GM12891 (cell line): ENCODE results near the gene CENATAC.

ENCODE experiments used
- POLR2A ChIP-seq: IDR thresholded peaks from 2 replicates; pipeline ENCODE4 v1.6.1; 2011; ENCODE audit warnings: low read depth, low read length, control low read depth
- POLR2AphosphoS5 ChIP-seq: IDR thresholded peaks from 2 replicates; pipeline ENCODE4 v1.6.1; 2011; ENCODE audit warnings: low read depth, low read length, control low read depth

- TF ChIP-seq POLR2A (no peak), POLR2AphosphoS5 (no peak; the same call in 1 of the 2 replicates)
Observed at GRCh38 chr11:119015054-119015611, 17.2 kb downstream of the CENATAC start.
